Inflammatory macrophage treated with lipopolysaccharide for 1 hour (primary cell): ENCODE results near the gene DGLUCY.
"Not testable (repeated sequence)": the region's sequence is repeated elsewhere in the genome, so short reads cannot be mapped to it uniquely, and the experiment has no call there.

Experiments
- DNase-seq, 2 donors: peaks; one replicate each; pipeline ENCODE4 v3.0.0-alpha.2; 2020 to 2022

Gene DGLUCY

DNA sequence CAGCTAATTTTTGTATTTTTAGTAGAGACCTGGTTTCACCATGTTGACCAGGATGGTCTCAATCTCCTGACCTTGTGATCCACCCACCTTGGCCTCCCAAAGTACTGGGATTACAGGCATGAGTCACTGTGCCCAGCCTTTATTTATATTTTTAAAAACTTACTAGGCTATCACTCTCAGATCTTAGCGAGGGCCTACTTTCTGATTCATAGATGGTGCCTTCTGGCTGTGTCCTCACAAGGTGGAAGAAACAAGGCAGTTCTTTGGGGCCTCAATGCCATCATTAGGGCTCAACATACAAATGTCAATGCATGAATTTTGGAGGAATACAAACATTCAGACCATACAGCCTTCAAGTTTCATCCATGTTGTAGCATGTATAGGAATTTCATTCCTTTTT, 2.4 kb upstream of the DGLUCY start:
- no peak for DNase-seq

- no peak for DNase-seq
These were observed 1.7 kb upstream of the DGLUCY start for GRCh38 chr14:91112194-91112593.

GRCh38 chr14:91114079-91115065, 499 bp downstream of the DGLUCY start:
- DNase-seq = peak; percentile 73 to 81

- DNase-seq = peak; percentile 28 to 43
These were observed 2.3 kb downstream of the DGLUCY start for GRCh38 chr14:91115986-91116770.

DNA sequence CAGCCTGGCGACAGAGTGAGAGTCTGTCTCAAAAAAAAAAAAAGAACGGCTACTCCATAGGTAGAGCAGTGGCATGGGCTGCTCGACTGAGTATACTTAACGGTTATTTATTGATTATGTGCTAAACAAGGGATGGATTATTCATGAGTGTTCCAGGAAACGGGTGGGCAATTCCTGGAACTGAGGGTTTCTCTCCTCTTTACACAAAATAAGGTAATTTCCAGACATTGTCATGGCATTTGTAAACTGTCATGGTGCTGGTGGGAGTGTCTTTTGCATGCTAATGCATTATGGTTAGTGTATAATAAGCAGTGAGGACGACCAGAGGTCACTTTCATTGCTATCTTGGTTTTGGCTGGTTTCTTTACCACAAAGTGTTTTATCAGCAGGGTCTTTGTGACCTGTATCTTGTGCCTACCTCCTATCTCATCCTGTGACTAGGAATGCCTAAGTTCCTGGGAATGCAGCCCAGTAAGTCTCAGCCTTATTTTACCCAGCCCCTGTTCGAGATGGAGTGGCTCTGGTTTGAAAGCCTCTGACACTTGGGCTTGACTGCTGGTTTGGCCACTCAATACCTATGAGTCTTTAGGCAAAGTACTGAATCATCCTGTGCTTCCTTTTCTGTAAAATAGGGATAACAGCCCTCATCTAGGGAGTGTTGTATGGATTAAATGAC, 3.2 kb downstream of the DGLUCY start:
- peak in 1 of 2 donors; percentile 24 for DNase-seq

DNA sequence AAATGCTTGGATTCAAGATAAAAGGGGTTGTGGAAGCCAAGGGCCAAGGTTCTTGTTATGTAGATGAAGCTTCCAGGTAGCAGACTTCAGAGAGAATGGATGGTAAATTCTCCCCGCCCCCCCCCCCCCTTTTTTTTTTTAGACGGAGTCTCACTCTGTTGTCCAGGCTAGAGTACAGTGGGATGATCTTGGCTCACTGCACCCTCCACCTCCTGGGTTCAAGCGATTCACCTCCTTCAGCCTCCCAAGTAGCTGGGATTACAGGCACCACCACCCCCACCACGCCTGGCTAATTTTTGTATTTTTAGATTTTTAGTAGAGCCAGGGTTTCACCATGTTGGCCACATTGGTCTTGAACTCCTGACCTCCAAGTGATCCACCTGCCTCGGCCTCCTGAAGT, 4.1 kb downstream of the DGLUCY start:
- no peak for DNase-seq

- DNase-seq = no peak
These were observed 4.7 kb downstream of the DGLUCY start for GRCh38 chr14:91118511-91119068.

DNA sequence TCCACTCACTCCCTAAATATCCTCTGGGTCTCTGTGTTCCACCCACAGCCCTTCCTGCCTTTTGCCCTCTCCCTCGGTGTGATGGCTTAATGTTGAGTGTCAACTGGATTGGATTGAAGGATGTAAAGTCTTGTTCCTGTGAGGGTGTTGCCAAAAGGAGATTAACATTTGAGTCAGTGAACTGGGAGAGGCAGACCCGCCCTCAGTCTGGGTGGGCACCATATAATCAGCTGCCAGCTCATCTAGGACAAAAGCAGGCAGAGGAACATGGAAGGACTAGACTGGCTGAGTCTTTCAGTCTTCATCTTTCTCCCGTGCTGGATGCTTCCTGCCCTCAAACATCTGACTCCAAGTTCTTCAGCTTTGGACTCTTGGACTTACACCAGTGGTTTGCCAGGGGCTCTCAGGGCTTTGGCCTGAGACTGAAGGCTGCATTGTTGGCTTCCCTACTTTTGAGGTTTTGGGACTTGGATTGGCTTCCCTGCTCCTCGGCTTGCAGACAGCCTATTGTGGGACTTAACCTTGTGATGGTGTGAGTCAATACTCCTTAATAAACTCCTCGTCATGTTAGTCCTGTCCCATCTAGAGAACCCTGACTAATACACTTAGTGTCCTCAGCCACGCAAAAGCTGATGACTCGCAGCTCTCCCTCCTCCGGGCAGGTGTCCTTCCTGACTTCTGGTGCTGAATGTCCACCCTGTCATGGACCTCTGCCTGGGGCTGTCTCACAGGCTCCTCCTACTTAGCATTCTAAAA, 5.9 kb downstream of the DGLUCY start:
- peak in 1 of 2 donors; percentile 61 for DNase-seq

DNA sequence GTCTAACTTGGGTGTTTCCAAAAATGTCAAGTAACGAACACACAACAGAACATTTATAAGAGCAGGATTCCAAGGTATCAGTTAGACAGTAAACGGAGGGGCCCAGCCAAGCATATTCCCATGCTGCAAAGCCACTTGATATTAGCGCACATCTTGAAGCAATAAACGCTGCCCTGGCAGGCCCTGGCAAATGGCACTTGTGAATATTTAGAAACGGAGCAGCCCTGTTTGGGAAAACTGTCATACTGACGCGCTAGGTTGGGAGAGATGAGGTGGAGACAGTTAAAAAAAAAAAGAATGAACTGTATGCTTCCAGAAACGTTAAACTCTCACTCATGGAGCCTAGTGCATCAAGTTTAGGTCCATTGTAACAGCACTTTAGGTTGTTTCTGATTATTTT, 9.3 kb downstream of the DGLUCY start:
- DNase-seq = no peak

GRCh38 chr14:91124406-91125270, 10.8 kb downstream of the DGLUCY start:
- DNase-seq = not testable (repeated sequence)

GRCh38 chr14:91125271-91125660, 11.4 kb downstream of the DGLUCY start:
- DNase-seq = no peak

DNA sequence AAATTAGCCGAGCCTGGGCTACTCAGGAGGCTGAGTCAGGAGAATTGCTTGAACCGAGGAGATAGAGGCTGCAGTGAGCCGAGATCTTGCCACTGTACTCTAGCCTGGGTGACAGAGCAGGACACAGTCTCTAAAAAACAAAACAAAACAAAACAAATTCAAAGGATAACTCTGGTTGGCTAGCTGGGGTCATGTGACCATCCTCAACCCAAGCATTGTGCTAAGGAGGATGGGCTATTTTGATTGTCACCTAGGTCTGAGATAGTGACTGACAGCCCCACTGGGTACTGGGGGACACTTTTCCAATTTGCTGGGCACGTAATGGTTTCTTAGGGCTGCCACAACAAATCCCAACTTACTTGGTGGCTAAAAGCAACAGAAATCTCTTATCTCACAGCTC, 11.9 kb downstream of the DGLUCY start:
- DNase-seq = no peak

DNA sequence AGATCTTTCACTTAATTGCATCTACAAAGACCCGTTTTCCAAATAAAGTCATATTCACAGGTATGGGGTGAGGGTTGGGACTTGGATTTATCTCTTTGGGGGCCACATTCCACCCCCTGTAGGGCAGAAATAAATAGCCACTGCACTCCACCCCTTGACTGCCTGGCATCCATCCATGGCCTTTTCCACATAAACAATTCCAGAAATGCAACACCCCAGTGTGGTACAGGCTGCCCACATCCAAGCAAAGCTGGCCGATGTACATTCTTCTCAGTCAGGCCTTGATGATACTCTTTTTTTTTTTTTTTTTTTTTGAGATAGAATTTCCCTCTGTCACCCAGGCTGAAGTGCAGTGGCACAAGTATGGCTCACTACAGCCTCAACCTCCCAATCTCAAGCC, 12.9 kb downstream of the DGLUCY start:
- no peak for DNase-seq

GRCh38 chr14:91127401-91127801, 13.5 kb downstream of the DGLUCY start:
- no peak for DNase-seq

DNA sequence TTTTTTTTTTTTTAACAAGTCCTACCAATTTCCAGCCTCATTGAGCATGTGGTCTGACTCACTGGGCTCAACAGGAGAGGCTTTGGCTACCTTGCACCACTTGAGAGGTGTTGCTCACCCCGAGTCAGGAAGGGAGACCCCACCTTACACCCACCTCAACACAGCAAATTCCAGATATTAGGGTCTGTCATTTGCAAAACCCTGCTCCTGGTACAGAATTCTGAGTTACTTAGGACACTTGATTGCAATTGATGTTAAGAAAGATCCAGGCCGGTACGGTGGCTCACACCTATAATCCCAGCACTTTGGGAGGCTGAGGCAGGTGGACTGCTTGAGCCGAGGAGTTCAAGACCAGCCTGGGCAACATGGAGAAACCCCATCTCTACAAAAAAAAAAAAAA, 14.1 kb downstream of the DGLUCY start:
- no peak for DNase-seq

- DNase-seq = no peak
These were observed 14.8 kb downstream of the DGLUCY start for GRCh38 chr14:91128699-91129098.

DNA sequence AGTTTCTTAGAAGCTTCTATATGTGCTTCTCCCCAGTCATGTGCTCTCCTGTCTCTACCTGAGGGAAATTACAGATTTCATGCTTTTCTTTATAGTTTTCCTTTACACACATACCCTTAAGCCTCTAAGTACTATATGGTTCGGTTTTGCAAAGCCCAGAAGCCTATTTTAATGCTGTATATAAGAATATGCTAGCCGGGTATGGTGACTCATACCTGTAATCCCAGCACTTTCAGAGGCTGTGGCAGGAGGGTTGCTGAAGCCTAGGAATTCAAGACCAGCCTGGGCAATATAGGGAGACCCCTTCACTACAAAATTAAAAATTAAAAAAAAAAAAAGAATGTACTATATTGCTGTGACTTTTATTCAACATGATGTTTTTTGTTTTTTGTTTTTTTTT, 15.4 kb downstream of the DGLUCY start:
- DNase-seq = no peak

DNA sequence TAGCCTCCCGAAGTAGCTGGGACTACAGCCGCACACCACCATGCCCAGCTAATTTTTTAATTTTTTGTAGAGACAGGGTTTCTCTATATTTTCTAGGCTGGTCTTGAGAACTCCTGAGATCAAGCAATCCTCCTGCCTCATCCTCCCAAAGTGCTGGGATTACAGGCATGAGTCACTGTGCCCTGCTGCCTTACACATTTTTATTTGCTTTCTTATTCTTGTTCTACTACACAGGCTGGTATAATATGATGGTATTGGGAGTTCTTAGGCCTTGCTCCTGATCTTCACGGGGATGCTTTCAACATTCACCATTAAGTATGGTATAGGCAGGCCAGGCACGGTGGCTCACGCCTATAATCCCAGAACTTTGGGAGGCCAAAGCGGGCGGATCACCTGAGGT, 21.2 kb downstream of the DGLUCY start:
- no peak for DNase-seq

GRCh38 chr14:91138511-91139359, 24.9 kb downstream of the DGLUCY start:
- peak; percentile 63 to 75 for DNase-seq

GRCh38 chr14:91139776-91140175, 25.9 kb downstream of the DGLUCY start:
- no peak for DNase-seq
